HUES48 (cell line): Measurements from ENCODE around the gene PHACTR3.

Experiments used
- H3K27ac ChIP-seq: one replicate; pipeline ENCODE4 v1.7.0; 2013; ENCODE audit warnings: low read depth, low read length, inconsistent platforms
- H3K27me3 ChIP-seq: 2 replicates; pipeline ENCODE4 v1.6.1; 2013; ENCODE audit warnings: mild to moderate bottlenecking, low read length; ENCODE audit not compliant: control insufficient read depth, insufficient read depth
- H3K36me3 ChIP-seq: 2 replicates; pipeline ENCODE4 v1.6.1; 2013; ENCODE audit warnings: low read length; ENCODE audit not compliant: control insufficient read depth, insufficient read depth
- H3K4me1 ChIP-seq: 2 replicates; pipeline ENCODE4 v1.6.1; 2013; ENCODE audit warnings: mild to moderate bottlenecking, low read length; ENCODE audit not compliant: control insufficient read depth, insufficient read depth
- H3K4me3 ChIP-seq: 2 replicates; pipeline ENCODE4 v1.5.1; 2013; ENCODE audit warnings: mild to moderate bottlenecking, low read depth, low read length
- H3K9ac ChIP-seq: 2 replicates; pipeline ENCODE4 v1.6.1; 2013; ENCODE audit warnings: mild to moderate bottlenecking, low read depth, low read length, moderate library complexity
- H3K9me3 ChIP-seq: 2 replicates; pipeline ENCODE4 v1.6.1; 2013; ENCODE audit warnings: low read length; ENCODE audit not compliant: control insufficient read depth, insufficient read depth

Gene PHACTR3

GRCh38 chr20:59774204-59774641 lies 169.9 kb downstream of the PHACTR3 start:
- Histone ChIP-seq H3K4me3 (no peak overlapping the region), H3K9me3 (no peaks in the 10 kb centered on the region), H3K27me3 (no peaks in the 10 kb centered on the region), H3K36me3 (no peaks in the 10 kb centered on the region), H3K27ac (no peak overlapping the region), H3K9ac (no peak overlapping the region), H3K4me1 (no peaks in the 10 kb centered on the region)

DNA sequence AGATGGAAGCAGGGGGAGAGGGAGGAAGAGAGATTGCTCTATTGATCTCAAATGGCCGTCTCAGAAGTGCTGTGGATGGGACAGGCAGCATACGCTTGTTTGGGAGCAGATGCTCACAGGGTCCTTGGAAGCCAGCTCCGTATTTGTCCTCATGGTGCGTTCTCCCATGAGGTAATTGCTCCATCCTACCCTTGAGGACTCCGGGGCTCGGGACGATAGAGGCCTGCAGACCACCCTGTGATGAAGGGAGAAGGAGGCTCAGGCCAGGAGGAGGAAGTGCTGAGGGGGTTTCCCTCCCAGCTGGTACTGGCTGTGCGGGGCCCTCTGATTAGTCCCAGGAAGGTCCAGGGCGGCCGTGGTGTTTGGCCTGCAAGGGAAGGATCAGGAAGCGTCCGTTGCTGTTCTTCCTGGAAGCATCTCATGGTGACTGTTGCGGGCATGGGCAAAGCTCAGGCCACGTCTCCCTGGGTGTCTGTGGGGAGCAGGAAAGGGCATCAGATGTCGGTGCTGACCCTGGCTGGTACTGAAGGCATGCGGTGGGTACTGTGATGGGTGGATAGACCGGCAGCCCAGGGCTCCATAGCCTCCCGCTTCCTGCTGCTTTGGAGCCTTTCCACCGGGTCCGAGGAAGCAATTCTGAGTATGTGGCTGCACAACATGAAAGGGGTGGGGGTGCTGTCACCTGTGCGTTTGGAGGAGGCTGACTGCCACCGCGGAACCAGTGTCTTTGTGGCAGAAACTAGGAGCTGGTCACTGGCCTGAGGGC lies 170.8 kb downstream of the PHACTR3 start:
- H3K36me3 ChIP-seq, result no peaks in the 10 kb centered on the region

GRCh38 chr20:59775687-59776055 lies 171.3 kb downstream of the PHACTR3 start:
- no peak overlapping the region for H3K27ac ChIP-seq
- H3K27me3 ChIP-seq, result no peaks in the 10 kb centered on the region
- H3K36me3 ChIP-seq, result no peaks in the 10 kb centered on the region
- H3K4me3 ChIP-seq, result no peak overlapping the region
- H3K9me3 ChIP-seq, result no peaks in the 10 kb centered on the region
- H3K4me1 ChIP-seq, result no peaks in the 10 kb centered on the region
- no peak overlapping the region for H3K9ac ChIP-seq

More for the DNA sequence above, 170.8 kb downstream of the PHACTR3 start:
- Histone ChIP-seq H3K4me3 (no peak overlapping the region), H3K27ac (no peak overlapping the region), H3K4me1 (no peaks in the 10 kb centered on the region), H3K9me3 (no peaks in the 10 kb centered on the region), H3K27me3 (no peaks in the 10 kb centered on the region), H3K9ac (no peak overlapping the region)

DNA sequence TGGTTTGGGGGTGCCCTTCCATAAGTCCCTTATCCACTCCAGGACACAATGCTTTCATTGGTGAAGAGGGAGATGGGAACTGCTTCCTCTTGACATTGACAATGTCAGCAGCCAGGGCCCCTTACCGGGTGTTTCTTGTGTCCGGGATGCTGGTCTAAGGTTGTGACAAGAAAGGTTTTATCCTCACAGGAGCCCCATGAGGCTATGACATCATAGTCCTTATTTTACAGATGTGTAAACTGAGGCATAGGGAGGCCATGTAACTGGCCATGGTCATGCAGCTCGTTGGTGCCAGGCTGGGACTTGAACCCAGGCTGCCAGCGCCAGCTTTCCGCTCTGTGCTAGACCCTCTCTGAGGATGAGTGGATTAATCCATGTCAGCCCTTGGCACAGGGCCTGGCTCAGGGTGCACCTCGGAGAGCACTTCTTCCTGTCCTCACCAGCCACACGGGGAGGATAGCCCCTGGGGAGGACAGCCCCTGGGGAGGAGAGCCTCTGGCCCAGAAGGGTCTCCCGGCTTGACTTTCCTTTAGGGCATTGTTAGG lies 171.8 kb downstream of the PHACTR3 start:
- Histone ChIP-seq H3K4me3 (no peak overlapping the region), H3K36me3 (no peaks in the 10 kb centered on the region), H3K9me3 (no peaks in the 10 kb centered on the region), H3K27me3 (no peaks in the 10 kb centered on the region), H3K9ac (no peak overlapping the region), H3K27ac (no peak overlapping the region), H3K4me1 (no peaks in the 10 kb centered on the region)

GRCh38 chr20:59776626-59777330 lies 172.4 kb downstream of the PHACTR3 start:
- no peaks in the 10 kb centered on the region for H3K27me3 ChIP-seq
- H3K4me1 ChIP-seq, result no peaks in the 10 kb centered on the region
- no peak overlapping the region for H3K4me3 ChIP-seq
- H3K9ac ChIP-seq, result no peak overlapping the region
- H3K36me3 ChIP-seq, result no peaks in the 10 kb centered on the region
- H3K9me3 ChIP-seq, result no peaks in the 10 kb centered on the region
- H3K27ac ChIP-seq, result no peak overlapping the region

DNA sequence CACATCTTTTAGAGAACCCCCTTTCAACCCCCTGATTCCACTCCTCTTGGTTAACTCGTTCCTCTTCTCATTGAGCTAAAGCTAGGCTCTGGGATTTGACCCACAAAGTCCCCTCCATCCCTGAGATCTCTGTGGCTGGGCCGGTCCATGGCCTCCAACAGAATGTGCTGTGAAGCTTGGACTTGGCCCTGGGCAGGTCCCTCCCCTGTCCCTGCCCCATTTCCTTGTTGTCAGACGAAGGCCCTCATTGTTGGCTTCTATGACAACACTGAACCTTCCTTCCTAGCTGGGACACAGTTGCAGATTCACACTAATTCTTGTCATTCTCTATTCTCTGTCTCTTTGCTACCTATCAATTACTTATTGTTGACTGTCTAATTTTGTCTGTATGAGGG lies 173.0 kb downstream of the PHACTR3 start:
- no peak overlapping the region for H3K9ac ChIP-seq

DNA sequence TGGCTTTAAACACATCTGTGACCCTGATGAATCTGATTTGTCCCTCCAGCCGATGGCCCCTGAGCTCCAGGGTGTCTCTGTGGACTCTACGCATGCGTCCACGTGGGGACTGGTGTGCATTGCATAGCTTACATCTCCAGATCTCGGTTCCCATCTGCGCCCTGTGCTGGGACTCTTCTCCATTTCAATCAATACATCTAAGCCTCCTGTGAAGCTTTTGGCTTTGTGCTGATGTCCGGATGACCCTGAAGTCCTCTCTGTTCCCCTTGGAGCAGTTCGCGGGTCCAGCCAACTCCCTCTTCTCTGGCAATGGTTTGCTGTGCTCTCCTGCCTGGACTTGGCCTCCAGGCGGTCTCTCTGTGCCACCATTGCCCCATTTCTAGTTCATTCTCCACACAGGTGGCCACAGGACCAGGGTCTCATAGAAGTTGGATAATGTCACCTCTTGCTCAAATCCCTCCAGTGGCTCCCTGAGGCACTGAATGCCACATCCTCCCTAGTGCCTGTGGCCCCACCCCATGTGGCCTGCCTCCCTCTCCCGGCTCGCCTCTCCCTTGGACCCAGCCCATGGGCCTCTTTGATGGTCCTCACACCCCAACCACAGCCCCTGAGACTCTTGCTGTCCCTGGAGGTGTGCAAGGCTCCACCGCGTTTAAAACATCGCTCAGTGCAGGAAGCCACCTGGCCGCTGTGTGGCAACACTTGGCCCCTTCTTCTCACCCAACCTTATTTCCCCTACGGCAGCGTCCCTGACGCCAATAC lies 173.7 kb downstream of the PHACTR3 start:
- H3K9me3 ChIP-seq, result no peaks in the 10 kb centered on the region
- no peaks in the 10 kb centered on the region for H3K27me3 ChIP-seq
- 0 out of 2 replicates have a peak, but pooled peaks cover 2% of the 10 kb centered on the region for H3K4me1 ChIP-seq
- H3K36me3 ChIP-seq, result no peaks in the 10 kb centered on the region
- H3K4me3 ChIP-seq, result no peak overlapping the region
- no peak overlapping the region for H3K9ac ChIP-seq
- H3K27ac ChIP-seq, result no peak overlapping the region

More for the DNA sequence above, 173.0 kb downstream of the PHACTR3 start:
- Histone ChIP-seq H3K4me3 (no peak overlapping the region), H3K27me3 (no peaks in the 10 kb centered on the region), H3K27ac (no peak overlapping the region), H3K4me1 (no peaks in the 10 kb centered on the region), H3K36me3 (no peaks in the 10 kb centered on the region), H3K9me3 (no peaks in the 10 kb centered on the region)

GRCh38 chr20:59778615-59779200 lies 174.4 kb downstream of the PHACTR3 start:
- Histone ChIP-seq H3K9ac (no peak overlapping the region), H3K9me3 (no peaks in the 10 kb centered on the region), H3K4me1 (0 out of 2 replicates have a peak, but pooled peaks cover 2% of the 10 kb centered on the region), H3K27ac (no peak overlapping the region), H3K36me3 (no peaks in the 10 kb centered on the region), H3K4me3 (no peak overlapping the region), H3K27me3 (no peaks in the 10 kb centered on the region)

DNA sequence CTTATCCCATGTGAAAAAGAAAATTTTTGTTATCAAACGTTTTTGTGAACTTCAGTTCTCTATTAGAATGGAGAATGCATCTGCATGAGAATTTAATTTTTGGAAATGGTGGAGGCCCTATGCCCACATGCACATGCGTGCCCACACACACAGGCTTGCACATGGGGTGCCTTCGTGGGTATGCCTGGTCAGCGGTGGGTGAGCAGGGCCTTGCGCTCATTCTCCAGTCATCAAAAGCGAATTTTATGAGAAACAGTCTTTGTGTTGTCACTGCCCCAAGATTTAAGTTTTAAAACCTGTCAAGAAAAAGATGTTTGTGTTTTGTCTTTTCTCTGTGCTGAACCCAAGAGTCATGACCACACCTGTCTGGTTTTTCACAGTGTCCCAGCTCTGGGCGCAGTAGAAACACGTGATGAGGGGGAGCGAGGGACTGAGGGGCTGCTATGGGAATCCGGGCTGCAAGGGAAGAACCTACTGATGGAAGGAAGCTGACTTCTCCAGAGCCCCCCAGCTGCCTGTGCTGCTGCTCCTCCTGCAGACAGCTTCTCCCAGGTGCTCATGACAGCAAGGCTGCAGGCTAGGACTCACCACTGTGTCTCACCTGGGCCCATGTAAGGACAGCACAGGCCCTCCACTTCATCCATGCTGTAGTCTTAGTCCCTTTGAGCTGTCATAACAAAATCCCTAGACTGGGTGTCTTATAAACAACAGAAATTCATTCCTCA lies 175.5 kb downstream of the PHACTR3 start:
- Histone ChIP-seq H3K36me3 (no peaks in the 10 kb centered on the region), H3K9ac (no peak overlapping the region), H3K4me1 (0 out of 2 replicates have a peak, but pooled peaks cover 2% of the 10 kb centered on the region), H3K27me3 (no peaks in the 10 kb centered on the region), H3K9me3 (no peaks in the 10 kb centered on the region), H3K4me3 (no peak overlapping the region), H3K27ac (no peak overlapping the region)
